ENCODE data around the gene CDHR1.

The CDHR1 gene

GRCh38 chr10:84193327-84193726 lies 1.0 kb upstream of the CDHR1 start:
- Histone ChIP-seq H3K36me3 (no peaks in the 10 kb centered on the region), H3K4me1 (ENCODE audit: control insufficient read depth in 1 of 2, insufficient read depth in 1 of 2, low read depth in 1 of 2, low read length in 1 of 2) (peaks cover 0 to 9% of the 10 kb centered on the region in 2 experiments), H3K4me3 (ENCODE audit: low read depth in 1 of 2, low read length in 1 of 2) (no peak overlapping the region), H3K27me3 (peaks cover 96% of the 10 kb centered on the region), H3K27ac (no peak overlapping the region), H3K9me3 (no peaks in the 10 kb centered on the region)
- no peak for TF ChIP-seq CTCF (IDR thresholded peaks at IDR 0.05)

- H3K36me3 ChIP-seq: no peaks in the 10 kb centered on the region
- no peak for TF ChIP-seq CTCF (IDR thresholded peaks at IDR 0.05)
- H3K27ac ChIP-seq: no peak overlapping the region
- H3K4me1 ChIP-seq (ENCODE audit: control insufficient read depth in 1 of 2, insufficient read depth in 1 of 2, low read depth in 1 of 2, low read length in 1 of 2): peaks cover 0 to 9% of the 10 kb centered on the region in 2 experiments
- H3K9me3 ChIP-seq: no peaks in the 10 kb centered on the region
- peak overlapping the region in 1 of 2 experiments; percentile 40 for H3K4me3 ChIP-seq (ENCODE audit: low read depth in 1 of 2, low read length in 1 of 2)
- H3K27me3 ChIP-seq: peaks cover 97% of the 10 kb centered on the region
Observed at GRCh38 chr10:84193846-84194423, 402 bp upstream of the CDHR1 start.

GRCh38 chr10:84195044-84195830 lies 900 bp downstream of the CDHR1 start:
- no peak overlapping the region for H3K4me3 ChIP-seq (ENCODE audit: low read depth in 1 of 2, low read length in 1 of 2)
- no peak overlapping the region for H3K27ac ChIP-seq
- H3K27me3 ChIP-seq: peaks cover 94% of the 10 kb centered on the region
- no peaks in the 10 kb centered on the region for H3K36me3 ChIP-seq
- TF ChIP-seq CTCF (IDR thresholded peaks at IDR 0.05): no peak
- H3K9me3 ChIP-seq: no peaks in the 10 kb centered on the region
- peaks cover 0 to 9% of the 10 kb centered on the region in 2 experiments for H3K4me1 ChIP-seq (ENCODE audit: control insufficient read depth in 1 of 2, insufficient read depth in 1 of 2, low read depth in 1 of 2, low read length in 1 of 2)

- TF ChIP-seq CTCF (IDR thresholded peaks at IDR 0.05): no peak
- no peak overlapping the region for H3K4me3 ChIP-seq (ENCODE audit: low read depth in 1 of 2, low read length in 1 of 2)
- no peak overlapping the region for H3K27ac ChIP-seq
- no peaks in the 10 kb centered on the region for H3K9me3 ChIP-seq
- H3K4me1 ChIP-seq (ENCODE audit: control insufficient read depth in 1 of 2, insufficient read depth in 1 of 2, low read depth in 1 of 2, low read length in 1 of 2): peaks cover 0 to 9% of the 10 kb centered on the region in 2 experiments
- peaks cover 94% of the 10 kb centered on the region for H3K27me3 ChIP-seq
- no peaks in the 10 kb centered on the region for H3K36me3 ChIP-seq
Observed at GRCh38 chr10:84196083-84196482, 1.7 kb downstream of the CDHR1 start.

- Histone ChIP-seq H3K4me1 (ENCODE audit: control insufficient read depth in 1 of 2, insufficient read depth in 1 of 2, low read depth in 1 of 2, low read length in 1 of 2) (peaks cover 0 to 9% of the 10 kb centered on the region in 2 experiments), H3K4me3 (ENCODE audit: low read depth in 1 of 2, low read length in 1 of 2) (no peak overlapping the region), H3K36me3 (no peaks in the 10 kb centered on the region), H3K27me3 (peaks cover 88% of the 10 kb centered on the region), H3K27ac (no peak overlapping the region), H3K9me3 (no peaks in the 10 kb centered on the region)
- no peak for TF ChIP-seq CTCF (IDR thresholded peaks at IDR 0.05)
Observed at GRCh38 chr10:84196941-84197340, 2.6 kb downstream of the CDHR1 start.

Data from neutrophil (primary cell).